Kidney (tissue), 14 donors: ENCODE data around the gene NUDT1. TPM values are rescaled to one million over a fixed set of nuclear protein-coding genes. Genes with fewer than 3 reads are reported as not detected.

Source experiments
- DNase-seq, 5 donors: peaks; one replicate each; pipeline ENCODE4 v3.0.0-alpha.2; 2013 to 2020
- FAIRE-seq: peaks from 2 replicates; lab custom pipeline; 2012; peaks lifted over from hg19 to GRCh38; lab: Jason Lieb, UNC
- H3K27ac ChIP-seq, 2 donors: one replicate each; pipeline ENCODE4 v1.7.0; 2013; ENCODE audit warnings: low read depth in 2 of 2, low read length in 2 of 2, inconsistent platforms in 1 of 2
- H3K27me3 ChIP-seq: one replicate; pipeline ENCODE4 v1.7.1; 2013; ENCODE audit warnings: low read length, inconsistent platforms; ENCODE audit not compliant: control insufficient read depth, insufficient read depth
- H3K36me3 ChIP-seq, 3 donors: one replicate each; pipeline versions ENCODE4 v1.7.0 to v1.7.1; 2013; ENCODE audit warnings: low read length in 3 of 3, control low read depth in 1 of 3, inconsistent platforms in 1 of 3; ENCODE audit not compliant: insufficient read depth in 3 of 3, control insufficient read depth in 2 of 3
- H3K4me1 ChIP-seq, 3 donors: one replicate each; pipeline versions ENCODE4 v1.7.0 to v1.7.1; 2013; ENCODE audit warnings: low read length in 3 of 3, inconsistent platforms in 1 of 3, low read depth in 1 of 3; ENCODE audit not compliant: control insufficient read depth in 2 of 3, insufficient read depth in 2 of 3
- H3K4me3 ChIP-seq, 3 donors: one replicate each; pipeline versions ENCODE4 v1.7.0 to v1.8.1; 2013; ENCODE audit warnings: low read length in 3 of 3, control low read depth in 1 of 3, inconsistent platforms in 1 of 3
- H3K9ac ChIP-seq, 3 donors: one replicate each; pipeline versions ENCODE4 v1.7.0 to v1.7.1; 2013; ENCODE audit warnings: low read length in 3 of 3, control low read depth in 1 of 3, inconsistent platforms in 1 of 3
- H3K9me3 ChIP-seq, 3 donors: one replicate each; pipeline versions ENCODE4 v1.7.0 to v1.7.1; 2013; ENCODE audit warnings: low read length in 3 of 3, control low read depth in 1 of 3, inconsistent platforms in 1 of 3; ENCODE audit not compliant: control insufficient read depth in 2 of 3, insufficient read depth in 1 of 3
- CTCF ChIP-seq: IDR thresholded peaks from 3 replicates; pipeline ENCODE4 v1.5.1; 2012; ENCODE audit warnings: mild to moderate bottlenecking, moderate library complexity, borderline replicate concordance; ENCODE audit not compliant: insufficient read depth; ENCODE audit errors: extremely low read depth
- intact Hi-C: fragments of 100-400 bp; cut with DNase I; formaldehyde crosslinking; loops from one replicate; pipeline ENCODE4 v1.11.1; 2022
- microRNA-seq: library from miRNA; unstranded; fragments of <30 nt; microRNA quantifications from one replicate; pipeline ENCODE4 v1.2.0, GENCODE V29; 2020
- polyA plus RNA-seq: library from polyadenylated mRNA; stranded (reverse); fragments of 350-450 nt; fragmentation: Illumina TruSeq; extraction: RNeasy Lipid Tissue Mini Kit (QIAGEN cat#74804); gene quantifications from one replicate; pipeline ENCODE4 v1.2.3, GENCODE V29; 2014; ENCODE audit warnings: low read depth, low replicate concordance; ENCODE audit not compliant: insufficient read depth
- total RNA-seq: library from RNA; stranded (reverse); fragmentation: NEBNext Ultra II Directional; extraction: Animal tissue kit (Norgen Biotek cat#: 25700); gene quantifications from one replicate; pipeline ENCODE4 v1.2.1, GENCODE V29; 2021
- donor health status: control.
- donor health status: control.
- donor health status: control.
- donor health status: control.
- donor health status: control.
- donor health status: DM: yes; HTN: yes; CAD: no.
- donor health status: Normal renal cell carcinoma (clear cell type).

Gene NUDT1
- total and polyA plus RNA-seq, 2 donors from 2014 or later: 9.3 to 12.1 TPM

GRCh38 chr7:2299870-2300512 lies 58.0 kb downstream of the NUDT1 start:
- H3K36me3 ChIP-seq: no peaks in the 10 kb centered on the region
- peaks cover 0 to 4% (median 0%) of the 10 kb centered on the region in 3 donors for H3K4me1 ChIP-seq
- no peaks in the 10 kb centered on the region for H3K9me3 ChIP-seq
- DNase-seq: peak in 2 of 5 donors; percentile 9 to 14
- FAIRE-seq: no peak
- TF ChIP-seq CTCF: no peak
- peak overlapping the region in 1 of 3 donors; percentile 0 for H3K4me3 ChIP-seq
- peak overlapping the region; percentile 33 to 57 for H3K27ac ChIP-seq
- no peak overlapping the region for H3K9ac ChIP-seq
- H3K27me3 ChIP-seq: no peaks in the 10 kb centered on the region
- intact Hi-C loops: no loop called here

Small RNA genes within 50 kb of the gene (microRNA-seq; reads per million reads assigned to microRNA genes)
- not detected for gene MIR6836

Other genes starting within 250 kb of the NUDT1 start
- gene MAD1L1, start 9.3 kb upstream of the NUDT1 start, total RNA-seq: 45.2 TPM
- gene MAD1L1, start 9.3 kb upstream of the NUDT1 start, polyA plus RNA-seq: 33.2 TPM
- 25.6 TPM for gene MRM2, start within 50 bp of the NUDT1 start, total RNA-seq
- 25.6 TPM for gene MRM2, start within 50 bp of the NUDT1 start, polyA plus RNA-seq
- 38.6 TPM for gene SNX8, start 72.2 kb downstream of the NUDT1 start, total RNA-seq
- gene SNX8, start 72.2 kb downstream of the NUDT1 start, polyA plus RNA-seq: 28.7 TPM
- 107 TPM for gene EIF3B, start 112.6 kb downstream of the NUDT1 start, total RNA-seq
- 65.5 TPM for gene EIF3B, start 112.6 kb downstream of the NUDT1 start, polyA plus RNA-seq
- 25.6 TPM for gene CHST12, start 161.4 kb downstream of the NUDT1 start, total RNA-seq
- 16.3 TPM for gene CHST12, start 161.4 kb downstream of the NUDT1 start, polyA plus RNA-seq
- not detected for gene GRIFIN, start 234.2 kb downstream of the NUDT1 start, total RNA-seq
- not detected for gene GRIFIN, start 234.2 kb downstream of the NUDT1 start, polyA plus RNA-seq